ENCODE measurements around the gene CXXC5. TPM values are rescaled to one million over a fixed set of nuclear protein-coding genes. Genes with fewer than 3 reads are reported as not detected.

The CXXC5 gene
- total RNA-seq, 1 donor from 2014 or later = 88.2 TPM

GRCh38 chr5:139699351-139699750, 51.2 kb downstream of the CXXC5 start:
- H3K4me3 Mint-ChIP-seq (ENCODE audit: low read depth) = no peak overlapping the region
- H3K9me3 Mint-ChIP-seq (ENCODE audit: low read depth) = no peaks in the 10 kb centered on the region
- peaks cover 3% of the 10 kb centered on the region for H3K27me3 Mint-ChIP-seq
- peaks cover 30% of the 10 kb centered on the region for H3K4me1 Mint-ChIP-seq (ENCODE audit: low read depth)
- no peak for TF ChIP-seq CTCF (IDR thresholded peaks at IDR 0.05; ENCODE audit: unreplicated experiment)
- H3K27ac Mint-ChIP-seq = no peak overlapping the region
- no peak for DNase-seq (ENCODE audit: low spot score, unreplicated experiment)
- H3K36me3 Mint-ChIP-seq (ENCODE audit: insufficient read depth) = no peaks in the 10 kb centered on the region

- Mint-ChIP-seq H3K9me3 (ENCODE audit: low read depth) (no peaks in the 10 kb centered on the region), H3K4me3 (ENCODE audit: low read depth) (no peak overlapping the region), H3K27ac (peak overlapping the region; percentile 24), H3K27me3 (peaks cover 3% of the 10 kb centered on the region), H3K36me3 (ENCODE audit: insufficient read depth) (no peaks in the 10 kb centered on the region), H3K4me1 (ENCODE audit: low read depth) (peaks cover 29% of the 10 kb centered on the region)
- TF ChIP-seq CTCF (IDR thresholded peaks at IDR 0.05; ENCODE audit: unreplicated experiment) = no peak
- no peak for DNase-seq (ENCODE audit: low spot score, unreplicated experiment)
Observed at GRCh38 chr5:139700711-139701055, 52.5 kb downstream of the CXXC5 start.

- TF ChIP-seq CTCF (IDR thresholded peaks at IDR 0.05; ENCODE audit: unreplicated experiment) = no peak
- Mint-ChIP-seq H3K9me3 (ENCODE audit: low read depth) (no peaks in the 10 kb centered on the region), H3K27me3 (peaks cover 3% of the 10 kb centered on the region), H3K27ac (peak overlapping the region; percentile 59), H3K4me3 (ENCODE audit: low read depth) (no peak overlapping the region), H3K36me3 (ENCODE audit: insufficient read depth) (no peaks in the 10 kb centered on the region), H3K4me1 (ENCODE audit: low read depth) (peaks cover 31% of the 10 kb centered on the region)
- no peak for DNase-seq (ENCODE audit: low spot score, unreplicated experiment)
Observed at GRCh38 chr5:139701056-139701741, 53.0 kb downstream of the CXXC5 start.

GRCh38 chr5:139702548-139702947, 54.4 kb downstream of the CXXC5 start:
- Mint-ChIP-seq H3K9me3 (ENCODE audit: low read depth) (no peaks in the 10 kb centered on the region), H3K4me3 (ENCODE audit: low read depth) (no peak overlapping the region), H3K36me3 (ENCODE audit: insufficient read depth) (no peaks in the 10 kb centered on the region)

GRCh38 chr5:139704748-139705147, 56.6 kb downstream of the CXXC5 start:
- no peak for TF ChIP-seq CTCF (IDR thresholded peaks at IDR 0.05; ENCODE audit: unreplicated experiment)
- Mint-ChIP-seq H3K4me3 (ENCODE audit: low read depth) (no peak overlapping the region), H3K4me1 (ENCODE audit: low read depth) (peaks cover 37% of the 10 kb centered on the region), H3K27ac (no peak overlapping the region), H3K36me3 (ENCODE audit: insufficient read depth) (no peaks in the 10 kb centered on the region), H3K27me3 (no peaks in the 10 kb centered on the region), H3K9me3 (ENCODE audit: low read depth) (no peaks in the 10 kb centered on the region)
- DNase-seq (ENCODE audit: low spot score, unreplicated experiment) = no peak

More at GRCh38 chr5:139702548-139702947, 54.4 kb downstream of the CXXC5 start:
- H3K4me1 Mint-ChIP-seq (ENCODE audit: low read depth) = peaks cover 33% of the 10 kb centered on the region
- no peak for DNase-seq (ENCODE audit: low spot score, unreplicated experiment)
- no peaks in the 10 kb centered on the region for H3K27me3 Mint-ChIP-seq
- peak overlapping the region; percentile 66 for H3K27ac Mint-ChIP-seq
- no peak for TF ChIP-seq CTCF (IDR thresholded peaks at IDR 0.05; ENCODE audit: unreplicated experiment)
